K562 (cell line): ENCODE data around the gene FBXW7. TPM values are rescaled to one million over a fixed set of nuclear protein-coding genes. Genes with fewer than 3 reads are reported as not detected.

ENCODE experiments used
- C11orf30 ChIP-seq: fragments of 450-650 bp; IDR thresholded peaks from 2 replicates; pipeline ENCODE4 v1.6.1; 2016; ENCODE audit warnings: low read depth, mild to moderate bottlenecking
- E4F1 ChIP-seq: fragments of 250-450 bp; sonication (Bioruptor Pico); IDR thresholded peaks from 2 replicates; pipeline ENCODE4 v1.5.0; 2021; ENCODE audit warnings: mild to moderate bottlenecking, borderline replicate concordance
- FOSL1 ChIP-seq: fragments of 200-800 bp; sonication (Bioruptor generic); conservative IDR thresholded peaks from 2 replicates; pipeline ENCODE4 v1.6.1; 2016; ENCODE audit warnings: missing genetic modification characterization, missing compliant biosample characterization
- FOXK1 ChIP-seq: sonication (generic); formaldehyde crosslinking; IDR thresholded peaks from 2 replicates; pipeline ENCODE4 v1.8.0; 2022; ENCODE audit warnings: missing genetic modification reagents, mild to moderate bottlenecking, borderline replicate concordance
- HIVEP1 ChIP-seq: fragments of 250-450 bp; sonication (Bioruptor Pico); IDR thresholded peaks from 2 replicates; pipeline ENCODE4 v1.4.0; 2020; ENCODE audit warnings: mild to moderate bottlenecking
- HNRNPUL1 ChIP-seq: fragments of 200-400 bp; formaldehyde crosslinking; IDR thresholded peaks from 2 replicates; pipeline ENCODE4 v1.6.1; 2017; ENCODE audit warnings: low read length
- MAZ ChIP-seq, 2 experiments: fragments of 450-650 bp in 1 of 2; sonication (generic) in 1 of 2; formaldehyde crosslinking; IDR thresholded peaks in 1 of 2; conservative IDR thresholded peaks in 1 of 2; 2 replicates each; pipeline versions ENCODE4 v1.4.0 to v1.5.0; 2020; ENCODE audit warnings: mild to moderate bottlenecking in 1 of 2, missing genetic modification reagents in 1 of 2
- MBD1 ChIP-seq: fragments of 250-450 bp; sonication (Bioruptor Pico); IDR thresholded peaks from 2 replicates; pipeline ENCODE4 v1.8.0; 2022; ENCODE audit warnings: inconsistent platforms
- MCM3 ChIP-seq: fragments of 450-650 bp; IDR thresholded peaks from 2 replicates; pipeline ENCODE4 v1.6.1; 2016
- NCOA6 ChIP-seq: fragments of 450-650 bp; IDR thresholded peaks from 2 replicates; pipeline ENCODE4 v1.6.1; 2017; ENCODE audit warnings: mild to moderate bottlenecking
- PRDM10 ChIP-seq: fragments of 450-650 bp; IDR thresholded peaks from 2 replicates; pipeline ENCODE4 v1.6.1; 2018; ENCODE audit not compliant: partially characterized antibody
- RFX1 ChIP-seq: fragments of 450-650 bp; IDR thresholded peaks from 2 replicates; pipeline ENCODE4 v1.6.1; 2016; ENCODE audit warnings: mild to moderate bottlenecking, moderate library complexity
- SAP30 ChIP-seq: fragments of 200-600 bp; sonication (generic); IDR thresholded peaks from 2 replicates; pipeline ENCODE4 v1.6.1; 2012; ENCODE audit warnings: borderline replicate concordance, low read depth, mild to moderate bottlenecking, moderate library complexity, low read length, control low read depth, inconsistent platforms; ENCODE audit not compliant: insufficient read depth, poor library complexity, severe bottlenecking
- SIN3B ChIP-seq: fragments of 450-650 bp; IDR thresholded peaks from 2 replicates; pipeline ENCODE4 v1.6.1; 2017; ENCODE audit warnings: low read depth, mild to moderate bottlenecking, moderate library complexity
- ZNF124 ChIP-seq: sonication (generic); formaldehyde crosslinking; IDR thresholded peaks from 2 replicates; pipeline ENCODE4 v1.8.1; 2022; ENCODE audit warnings: missing genetic modification reagents
- ZNF347 ChIP-seq: fragments of 450-650 bp; formaldehyde crosslinking; IDR thresholded peaks from 2 replicates; pipeline ENCODE4 v1.4.0; 2020; ENCODE audit warnings: low read depth, mild to moderate bottlenecking, moderate library complexity
- ZNF507 ChIP-seq: conservative IDR thresholded peaks from 2 replicates; pipeline ENCODE4 v1.6.1; 2017; ENCODE audit warnings: missing genetic modification characterization, missing compliant biosample characterization
- ZNF639 ChIP-seq, 2 experiments: fragments of 200-800 bp in 1 of 2; sonication (Bioruptor generic) in 1 of 2; sonication (generic) in 1 of 2; formaldehyde crosslinking in 1 of 2; IDR thresholded peaks in 1 of 2; conservative IDR thresholded peaks in 1 of 2; 2 replicates each; pipeline versions ENCODE4 v1.5.0 to v1.6.1; 2016 to 2020; ENCODE audit warnings: missing compliant biosample characterization in 1 of 2, missing genetic modification characterization in 1 of 2, missing genetic modification reagents in 1 of 2
- polyA plus RNA-seq, 8 experiments: library from polyadenylated mRNA; depleted of rRNA in 4 of 8; stranded (reverse) in 5 of 8; unstranded in 3 of 8; fragments of >200 nt; fragmentation: Nextera tagmentation in 2 of 8; fragmentation: Illumina TruSeq in 1 of 8; extraction: Ambion mirVana in 2 of 8; extraction: Trizol in 1 of 8; gene quantifications; 2 replicates each; pipeline versions ENCODE4 v1.2.1 to v1.2.3, GENCODE V29; 2011 to 2014; ENCODE audit warnings: inconsistent platforms in 1 of 8, missing spikeins in 1 of 8
- total RNA-seq, 7 experiments: library from RNA; depleted of rRNA in 6 of 7; stranded (reverse); fragments of >200 nt in 6 of 7; fragmentation: Illumina TruSeq in 2 of 7; extraction: Trizol in 2 of 7; gene quantifications; 2 replicates each; pipeline versions ENCODE4 v1.2.1 to v1.2.3, GENCODE V29; 2011 to 2021; ENCODE audit warnings: low replicate concordance in 1 of 7

Gene FBXW7
- total and polyA plus RNA-seq, 9 of the 15 experiments (the other 6 are each of a cell fraction or from before 2014, with no cell fraction given), result 6.8 to 44.2 (median 16.4) TPM

GRCh38 chr4:152536545-152537182 lies 772 bp upstream of the FBXW7 start (continued):
- TF ChIP-seq E4F1 (CRISPR knock-in tag) (no peak), ZNF347 (CRISPR knock-in tag) (no peak), FOSL1 (tag) (no peak), ZNF124 (no peak), NCOA6 (no peak), HNRNPUL1 (no peak), ZNF639 (CRISPR knock-in tag; conservative IDR thresholded peaks at IDR 0.05 in 1 of 2, IDR thresholded peaks at IDR 0.05 in 1 of 2) (0 out of 4 replicates have a peak, but pooled peaks of 1 of the 2 experiments have one; percentile 4), MCM3 (no peak), SIN3B (no peak), MAZ (CRISPR knock-in tag; conservative IDR thresholded peaks at IDR 0.05 in 1 of 2, IDR thresholded peaks at IDR 0.05 in 1 of 2) (no peak), RFX1 (no peak), FOXK1 (CRISPR knock-in tag) (peak; percentile 80; the same call in 1 of the 2 replicates), PRDM10 (peak; percentile 80), SAP30 (peak; percentile 82), ZNF507 (tag) (no peak), C11orf30 (no peak), HIVEP1 (no peak), MBD1 (CRISPR knock-in tag) (no peak)
